ENCODE measurements around the gene GIMAP8. TPM values are rescaled to one million over a fixed set of nuclear protein-coding genes. Genes with fewer than 3 reads are reported as not detected.
"Not testable (repeated sequence)": the region's sequence is repeated elsewhere in the genome, so short reads cannot be mapped to it uniquely, and the experiment has no call there.

GIMAP8 gene
- polyA plus RNA-seq, 1 of the 3 experiments (the other 2 are of a cell fraction): not detected

DNA sequence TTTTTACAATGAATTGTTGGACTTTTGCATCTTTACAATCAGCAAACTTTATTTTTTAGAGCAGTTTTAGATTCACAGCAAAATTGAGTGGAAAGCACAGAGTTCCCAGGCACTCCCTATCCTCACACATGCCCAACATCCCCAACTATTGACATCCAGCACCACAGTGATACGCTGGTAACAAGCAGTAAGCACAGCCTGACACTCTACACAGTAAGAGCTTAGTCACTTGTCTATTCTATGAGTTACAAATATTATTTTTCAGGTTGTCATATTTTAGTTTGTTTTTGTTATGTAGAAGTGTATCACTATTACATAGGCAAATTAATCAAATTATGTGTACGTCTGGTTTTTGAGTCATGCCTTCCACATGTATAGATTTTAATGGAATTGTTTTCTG is 37.2 kb downstream of the GIMAP8 start:
- H3K27ac ChIP-seq (ENCODE audit: low read depth in 2 of 2, low read length in 1 of 2): no peak overlapping the region
- DNase-seq: no peak
- H3K4me3 ChIP-seq (ENCODE audit: low read depth in 2 of 2, low read length in 1 of 2): no peak overlapping the region
- no peaks in the 10 kb centered on the region for H3K9me2 ChIP-seq
- no peaks in the 10 kb centered on the region for H3K27me3 ChIP-seq (ENCODE audit: insufficient read depth)
- no peaks in the 10 kb centered on the region for H3K9me3 ChIP-seq
- CTCF ChIA-PET: no interaction called here
- POLR2A ChIA-PET: no interaction called here
- no peaks in the 10 kb centered on the region for H3K36me3 ChIP-seq (replicated peaks in 1 of 2; ENCODE audit: control insufficient read depth in 1 of 2, insufficient read depth in 2 of 2, low read length in 1 of 2)
- no peak overlapping the region for H2AFZ ChIP-seq (ENCODE audit: low read depth)
- no peak overlapping the region for H3K4me2 ChIP-seq
- no peaks in the 10 kb centered on the region for H3K79me2 ChIP-seq (ENCODE audit: insufficient read depth)
- 4% methylated on average over 2 of the region's 2 CpGs for WGBS (ENCODE audit: low lambda C conversion rate)
- no peak overlapping the region for H3K9ac ChIP-seq
- TF ChIP-seq EP300 (IDR thresholded peaks at IDR 0.05; ENCODE audit: borderline replicate concordance in 1 of 2, low read depth in 1 of 2, low read length in 1 of 2) (no peak), GABPA (IDR thresholded peaks at IDR 0.05; ENCODE audit: low read depth) (no peak), SMC3 (IDR thresholded peaks at IDR 0.05; ENCODE audit: low read depth, low read length) (no peak), SIN3A (IDR thresholded peaks at IDR 0.05; ENCODE audit: borderline replicate concordance, low read depth, low read length) (no peak), CHD2 (IDR thresholded peaks at IDR 0.05; ENCODE audit: low read length, partially characterized antibody) (no peak), POLR2AphosphoS5 (IDR thresholded peaks at IDR 0.05; ENCODE audit: low read depth, low read length) (no peak), FOSL2 (IDR thresholded peaks at IDR 0.05; ENCODE audit: borderline replicate concordance, low read depth) (no peak)
- TF ChIP-seq, protein P1, sequence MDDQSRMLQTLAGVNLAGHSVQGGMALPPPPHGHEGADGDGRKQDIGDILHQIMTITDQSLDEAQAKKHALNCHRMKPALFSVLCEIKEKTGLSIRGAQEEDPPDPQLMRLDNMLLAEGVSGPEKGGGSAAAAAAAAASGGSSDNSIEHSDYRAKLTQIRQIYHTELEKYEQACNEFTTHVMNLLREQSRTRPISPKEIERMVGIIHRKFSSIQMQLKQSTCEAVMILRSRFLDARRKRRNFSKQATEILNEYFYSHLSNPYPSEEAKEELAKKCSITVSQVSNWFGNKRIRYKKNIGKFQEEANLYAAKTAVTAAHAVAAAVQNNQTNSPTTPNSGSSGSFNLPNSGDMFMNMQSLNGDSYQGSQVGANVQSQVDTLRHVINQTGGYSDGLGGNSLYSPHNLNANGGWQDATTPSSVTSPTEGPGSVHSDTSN (IDR thresholded peaks at IDR 0.05): no peak
- TF ChIP-seq, protein P2, sequence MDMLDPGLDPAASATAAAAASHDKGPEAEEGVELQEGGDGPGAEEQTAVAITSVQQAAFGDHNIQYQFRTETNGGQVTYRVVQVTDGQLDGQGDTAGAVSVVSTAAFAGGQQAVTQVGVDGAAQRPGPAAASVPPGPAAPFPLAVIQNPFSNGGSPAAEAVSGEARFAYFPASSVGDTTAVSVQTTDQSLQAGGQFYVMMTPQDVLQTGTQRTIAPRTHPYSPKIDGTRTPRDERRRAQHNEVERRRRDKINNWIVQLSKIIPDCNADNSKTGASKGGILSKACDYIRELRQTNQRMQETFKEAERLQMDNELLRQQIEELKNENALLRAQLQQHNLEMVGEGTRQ (IDR thresholded peaks at IDR 0.05; ENCODE audit: borderline replicate concordance, low read depth, low read length): no peak
- TF ChIP-seq, protein P3, sequence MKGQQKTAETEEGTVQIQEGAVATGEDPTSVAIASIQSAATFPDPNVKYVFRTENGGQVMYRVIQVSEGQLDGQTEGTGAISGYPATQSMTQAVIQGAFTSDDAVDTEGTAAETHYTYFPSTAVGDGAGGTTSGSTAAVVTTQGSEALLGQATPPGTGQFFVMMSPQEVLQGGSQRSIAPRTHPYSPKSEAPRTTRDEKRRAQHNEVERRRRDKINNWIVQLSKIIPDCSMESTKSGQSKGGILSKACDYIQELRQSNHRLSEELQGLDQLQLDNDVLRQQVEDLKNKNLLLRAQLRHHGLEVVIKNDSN (IDR thresholded peaks at IDR 0.05; ENCODE audit: borderline replicate concordance, low read depth): no peak
- H3K4me1 ChIP-seq (ENCODE audit: control insufficient read depth in 1 of 2, insufficient read depth in 2 of 2, low read depth in 1 of 2, low read length in 1 of 2): no peaks in the 10 kb centered on the region
- no peaks in the 10 kb centered on the region for H4K20me1 ChIP-seq (ENCODE audit: insufficient read depth)
- H3F3A ChIP-seq (replicated peaks; ENCODE audit: insufficient read depth): no peaks in the 10 kb centered on the region

DNA sequence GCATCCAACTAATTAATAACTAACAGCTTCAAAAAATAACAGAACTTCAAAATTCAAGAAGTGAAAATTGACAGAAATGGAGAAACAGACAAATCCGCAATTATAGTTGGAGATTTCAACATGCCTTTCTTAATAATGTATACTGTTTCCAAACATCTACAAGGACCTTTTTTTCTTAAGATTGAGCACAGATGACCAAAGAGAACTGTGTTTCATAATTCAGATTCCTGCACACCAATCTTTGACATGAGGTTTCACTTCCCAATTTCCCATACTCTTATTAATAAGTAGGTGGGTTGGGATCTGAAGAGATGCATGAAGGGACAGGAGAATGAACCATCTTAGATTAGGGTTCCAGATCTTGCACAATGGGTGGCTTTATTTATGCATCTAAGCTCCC is 39.4 kb downstream of the GIMAP8 start:
- CTCF ChIA-PET: interaction anchor here (0.6 kb wide), 1 partner anchor 23 kb away, joined by 3 read pairs; no protein-coding TSS in a partner anchor
- DNase-seq: no peak
- no peak overlapping the region for H3K27ac ChIP-seq (ENCODE audit: low read depth in 2 of 2, low read length in 1 of 2)
- H2AFZ ChIP-seq (ENCODE audit: low read depth): no peak overlapping the region
- TF ChIP-seq, protein P4, sequence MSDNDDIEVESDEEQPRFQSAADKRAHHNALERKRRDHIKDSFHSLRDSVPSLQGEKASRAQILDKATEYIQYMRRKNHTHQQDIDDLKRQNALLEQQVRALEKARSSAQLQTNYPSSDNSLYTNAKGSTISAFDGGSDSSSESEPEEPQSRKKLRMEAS (IDR thresholded peaks at IDR 0.05; ENCODE audit: low read depth): no peak
- H3K27me3 ChIP-seq (ENCODE audit: insufficient read depth): no peaks in the 10 kb centered on the region
- H3F3A ChIP-seq (replicated peaks; ENCODE audit: insufficient read depth): peaks cover 3% of the 10 kb centered on the region
- H3K4me1 ChIP-seq (ENCODE audit: control insufficient read depth in 1 of 2, insufficient read depth in 2 of 2, low read depth in 1 of 2, low read length in 1 of 2): no peaks in the 10 kb centered on the region
- no peaks in the 10 kb centered on the region for H3K79me2 ChIP-seq (ENCODE audit: insufficient read depth)
- H3K9me2 ChIP-seq: no peaks in the 10 kb centered on the region
- POLR2A ChIA-PET: no interaction called here
- H3K9ac ChIP-seq: no peak overlapping the region
- no peaks in the 10 kb centered on the region for H3K36me3 ChIP-seq (replicated peaks in 1 of 2; ENCODE audit: control insufficient read depth in 1 of 2, insufficient read depth in 2 of 2, low read length in 1 of 2)
- no peaks in the 10 kb centered on the region for H3K9me3 ChIP-seq
- WGBS (ENCODE audit: low lambda C conversion rate): 9% methylated on average over 1 of the region's 1 CpG
- H3K4me2 ChIP-seq: no peak overlapping the region
- no peak overlapping the region for H3K4me3 ChIP-seq (ENCODE audit: low read depth in 2 of 2, low read length in 1 of 2)
- H4K20me1 ChIP-seq (ENCODE audit: insufficient read depth): no peaks in the 10 kb centered on the region

DNA sequence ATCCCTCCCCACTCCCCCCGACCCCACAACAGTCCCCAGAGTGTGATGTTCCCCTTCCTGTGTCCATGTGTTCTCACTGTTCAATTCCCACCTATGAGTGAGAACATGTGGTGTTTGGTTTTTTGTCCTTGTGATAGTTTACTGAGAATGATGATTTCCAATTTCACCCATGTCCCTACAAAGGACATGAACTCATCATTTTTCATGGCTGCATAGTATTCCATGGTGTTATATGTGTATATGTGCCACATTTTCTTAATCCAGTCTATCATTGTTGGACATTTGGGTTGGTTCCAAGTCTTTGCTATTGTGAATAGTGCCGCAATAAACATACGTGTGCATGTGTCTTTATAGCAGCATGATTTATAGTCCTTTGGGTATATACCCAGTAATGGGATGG is 43.0 kb downstream of the GIMAP8 start:
- not testable (repeated sequence) for H3F3A ChIP-seq (replicated peaks; ENCODE audit: insufficient read depth)

More for the DNA sequence above, 43.0 kb downstream of the GIMAP8 start:
- H3K79me2 ChIP-seq (ENCODE audit: insufficient read depth); H3K4me2 ChIP-seq; DNase-seq; H3K4me3 ChIP-seq (ENCODE audit: low read depth in 2 of 2, low read length in 1 of 2); H3K4me1 ChIP-seq (ENCODE audit: control insufficient read depth in 1 of 2, insufficient read depth in 2 of 2, low read depth in 1 of 2, low read length in 1 of 2); H3K27ac ChIP-seq (ENCODE audit: low read depth in 2 of 2, low read length in 1 of 2); H2AFZ ChIP-seq (ENCODE audit: low read depth); H3K36me3 ChIP-seq (replicated peaks in 1 of 2; ENCODE audit: control insufficient read depth in 1 of 2, insufficient read depth in 2 of 2, low read length in 1 of 2); H3K27me3 ChIP-seq (ENCODE audit: insufficient read depth); H3K9ac ChIP-seq; CTCF ChIA-PET; POLR2A ChIA-PET; H3K9me2 ChIP-seq; H4K20me1 ChIP-seq (ENCODE audit: insufficient read depth); H3K9me3 ChIP-seq: not testable (repeated sequence)
- WGBS (ENCODE audit: low lambda C conversion rate): 9% methylated on average over 3 of the region's 3 CpGs
